Cardiac muscle cell (in vitro differentiated cells and primary cell): ENCODE results near the gene TCHHL1. TPM values are rescaled to one million over a fixed set of nuclear protein-coding genes. Genes with fewer than 3 reads are reported as not detected.

ENCODE experiments used
- DNase-seq, 2 donors: peaks; one replicate each; pipeline versions ENCODE4 v3.0.0 to v3.0.0-alpha.2; 2010 to 2017; ENCODE audit warnings: low read depth in 1 of 2, low spot score in 1 of 2
- H3K27ac ChIP-seq: fragments of 200-600 bp; sonication (generic); 2 replicates; pipeline ENCODE4 v1.5.1; 2016
- H3K27me3 ChIP-seq: fragments of 200-600 bp; sonication (generic); 2 replicates; pipeline ENCODE4 v1.6.0; 2016; ENCODE audit warnings: control low read depth
- H3K36me3 ChIP-seq: fragments of 200-600 bp; sonication (generic); 2 replicates; pipeline ENCODE4 v1.5.1; 2016; ENCODE audit warnings: control low read depth
- H3K4me1 ChIP-seq: fragments of 200-600 bp; sonication (generic); 2 replicates; pipeline ENCODE4 v1.8.1; 2017; ENCODE audit warnings: low read depth, mild to moderate bottlenecking, mixed run types
- H3K4me3 ChIP-seq: fragments of 200-600 bp; sonication (generic); 2 replicates; pipeline ENCODE4 v1.5.1; 2016; ENCODE audit warnings: mild to moderate bottlenecking
- H3K9me3 ChIP-seq: fragments of 200-600 bp; sonication (generic); 2 replicates; pipeline ENCODE4 v1.5.1; 2017; ENCODE audit warnings: low read depth, mild to moderate bottlenecking, control low read depth
- CTCF ChIP-seq: IDR thresholded peaks from 2 replicates; pipeline ENCODE4 v1.5.1; 2012; ENCODE audit warnings: low read depth, mild to moderate bottlenecking, low read length
- polyA plus RNA-seq: library from polyadenylated mRNA; unstranded; fragments of >200 nt; fragmentation: Nextera tagmentation; extraction: Ambion mirVana; gene quantifications from 2 replicates; pipeline ENCODE4 v1.2.1, GENCODE V29; 2016
- total RNA-seq: library from RNA; depleted of rRNA; stranded (reverse); fragments of >200 nt; gene quantifications from 2 replicates; pipeline ENCODE4 v1.2.3, GENCODE V29; 2016

Gene TCHHL1
- total RNA-seq (not detected in 2 replicates), polyA plus RNA-seq (not detected in 2 replicates)

- H3K4me3 ChIP-seq = no peak within 1 kb of the TSS
- H3K27ac ChIP-seq = no peak within 1 kb of the TSS
- H3K27me3 ChIP-seq = no peaks in the 10 kb centered on the region
- TF ChIP-seq CTCF = no peak
- H3K36me3 ChIP-seq = no peaks in the 10 kb centered on the region
- H3K4me1 ChIP-seq = no peaks in the 10 kb centered on the region
- DNase-seq = no peak
- no peaks in the 10 kb centered on the region for H3K9me3 ChIP-seq
These were observed at the start of gene TCHHL1 for GRCh38 chr1:152089014-152089674. TSS of gene TCHHL1 (minus strand) at chr1:152089064. CDS start at chr1:152088143, 921 bp downstream.

GRCh38 chr1:152137215-152137614 is 48.4 kb upstream of the TCHHL1 start:
- Histone ChIP-seq H3K4me1 (no peaks in the 10 kb centered on the region), H3K9me3 (no peaks in the 10 kb centered on the region), H3K27me3 (no peaks in the 10 kb centered on the region), H3K27ac (no peak overlapping the region), H3K36me3 (no peaks in the 10 kb centered on the region), H3K4me3 (no peak overlapping the region)
- TF ChIP-seq CTCF = no peak
- DNase-seq = no peak

GRCh38 chr1:152130186-152130585 is 41.3 kb upstream of the TCHHL1 start:
- Histone ChIP-seq H3K36me3 (no peaks in the 10 kb centered on the region), H3K4me3 (no peak overlapping the region), H3K27me3 (no peaks in the 10 kb centered on the region), H3K4me1 (no peaks in the 10 kb centered on the region), H3K27ac (no peak overlapping the region), H3K9me3 (no peaks in the 10 kb centered on the region)
- no peak for TF ChIP-seq CTCF
- DNase-seq = no peak

- Histone ChIP-seq H3K4me3 (no peak overlapping the region), H3K27ac (no peak overlapping the region), H3K4me1 (no peaks in the 10 kb centered on the region), H3K36me3 (no peaks in the 10 kb centered on the region), H3K27me3 (no peaks in the 10 kb centered on the region), H3K9me3 (no peaks in the 10 kb centered on the region)
- no peak for DNase-seq
- no peak for TF ChIP-seq CTCF
These were observed 38.8 kb upstream of the TCHHL1 start for GRCh38 chr1:152127673-152128072.

GRCh38 chr1:152125834-152126443 is 37.1 kb upstream of the TCHHL1 start:
- TF ChIP-seq CTCF = no peak
- Histone ChIP-seq H3K27me3 (no peaks in the 10 kb centered on the region), H3K4me3 (no peak overlapping the region), H3K36me3 (no peaks in the 10 kb centered on the region), H3K9me3 (no peaks in the 10 kb centered on the region), H3K4me1 (no peaks in the 10 kb centered on the region), H3K27ac (no peak overlapping the region)
- DNase-seq = no peak
